Measurements from ENCODE around the gene AHR. TPM values are rescaled to one million over a fixed set of nuclear protein-coding genes. Genes with fewer than 3 reads are reported as not detected.
"Not testable (repeated sequence)": the region's sequence is repeated elsewhere in the genome, so short reads cannot be mapped to it uniquely, and the experiment has no call there.

AHR gene
- total RNA-seq, 3 donors from 2014 or later = 103 to 349 (median 146) TPM

- H3K4me3 ChIP-seq = no peak overlapping the region
- no peaks in the 10 kb centered on the region for H3K4me1 ChIP-seq
- H3K27me3 ChIP-seq = no peaks in the 10 kb centered on the region
- no peak for DNase-seq (ENCODE audit: low spot score in 2 of 2)
- intact Hi-C loops (cut with DNase I; ENCODE audit: low total_unique reads) = no loop called here
- H3K36me3 ChIP-seq = no peaks in the 10 kb centered on the region
- TF ChIP-seq CTCF (IDR thresholded peaks at IDR 0.05) (no peak), POLR2AphosphoS5 (IDR thresholded peaks at IDR 0.05) (no peak)
- no peak overlapping the region for H3K27ac ChIP-seq
- peaks cover 9 to 15% of the 10 kb centered on the region in 2 donors for H3K9me3 ChIP-seq
Observed at GRCh38 chr7:17391366-17391765, 92.9 kb downstream of the AHR start.

GRCh38 chr7:17392846-17393245 is 94.4 kb downstream of the AHR start:
- DNase-seq (ENCODE audit: low spot score in 2 of 2) = no peak
- no peaks in the 10 kb centered on the region for H3K36me3 ChIP-seq
- no peak overlapping the region for H3K27ac ChIP-seq
- no peaks in the 10 kb centered on the region for H3K27me3 ChIP-seq
- no peak for TF ChIP-seq POLR2A (IDR thresholded peaks at IDR 0.05)
- TF ChIP-seq POLR2AphosphoS5 (IDR thresholded peaks at IDR 0.05) = no peak
- no peak for TF ChIP-seq CTCF (IDR thresholded peaks at IDR 0.05)
- intact Hi-C loops (cut with DNase I; ENCODE audit: low total_unique reads) = no loop called here
- no peak overlapping the region for H3K4me3 ChIP-seq
- H3K4me1 ChIP-seq = no peaks in the 10 kb centered on the region
- peaks cover 9 to 15% of the 10 kb centered on the region in 2 donors for H3K9me3 ChIP-seq

GRCh38 chr7:17394563-17394962 is 96.1 kb downstream of the AHR start:
- H3K27me3 ChIP-seq; DNase-seq (ENCODE audit: low spot score in 2 of 2); H3K36me3 ChIP-seq; H3K27ac ChIP-seq; H3K4me1 ChIP-seq; H3K4me3 ChIP-seq; intact Hi-C loops (cut with DNase I; ENCODE audit: low total_unique reads): not testable (repeated sequence)
- H3K9me3 ChIP-seq = peaks cover 9 to 15% of the 10 kb centered on the region in 2 donors
